HG03354 (cell line): Measurements from ENCODE around the gene IKBKE.

Experiments
- ATAC-seq: cut with Tn5 transposase; IDR thresholded peaks from one replicate; pipeline ENCODE4 v1.9.1; 2021; ENCODE audit warnings: mild to moderate bottlenecking; ENCODE audit not compliant: unreplicated experiment, poor library complexity, severe bottlenecking

Gene IKBKE

DNA sequence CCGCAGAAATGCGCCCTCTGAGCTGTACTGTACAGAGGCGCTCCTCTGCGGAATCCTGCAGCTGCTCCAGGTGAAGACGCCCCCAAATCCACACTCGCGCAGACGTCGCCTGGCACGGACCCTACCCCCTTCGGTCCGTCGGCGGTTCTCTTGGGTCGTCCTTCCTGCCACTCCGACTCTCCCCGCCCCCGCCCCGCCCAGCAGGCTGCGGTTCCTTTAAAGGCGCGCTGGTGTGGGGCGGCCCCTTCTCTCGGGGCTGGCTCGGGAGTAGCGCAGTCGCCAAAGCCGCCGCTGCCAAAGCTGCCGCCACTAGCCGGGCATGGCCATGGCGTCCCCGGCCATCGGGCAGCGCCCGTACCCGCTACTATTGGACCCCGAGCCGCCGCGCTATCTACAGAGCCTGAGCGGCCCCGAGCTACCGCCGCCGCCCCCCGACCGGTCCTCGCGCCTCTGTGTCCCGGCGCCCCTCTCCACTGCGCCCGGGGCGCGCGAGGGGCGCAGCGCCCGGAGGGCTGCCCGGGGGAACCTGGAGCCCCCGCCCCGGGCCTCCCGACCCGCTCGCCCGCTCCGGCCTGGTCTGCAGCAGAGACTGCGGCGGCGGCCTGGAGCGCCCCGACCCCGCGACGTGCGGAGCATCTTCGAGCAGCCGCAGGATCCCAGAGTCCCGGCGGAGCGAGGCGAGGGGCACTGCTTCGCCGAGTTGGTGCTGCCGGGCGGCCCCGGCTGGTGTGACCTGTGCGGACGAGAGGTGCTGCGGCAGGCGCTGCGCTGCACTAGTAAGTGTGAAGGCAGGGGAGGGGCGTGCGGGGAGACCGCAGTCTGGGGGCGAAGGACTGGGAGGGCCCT lies 37.2 kb downstream of the IKBKE start, which contains the start of gene RASSF5:
TSS of gene RASSF5 (plus strand) at position 248 of the 846 bp plus-strand sequence. CDS start at position 320, 72 bp downstream.
- peak; percentile 69 for ATAC-seq

DNA sequence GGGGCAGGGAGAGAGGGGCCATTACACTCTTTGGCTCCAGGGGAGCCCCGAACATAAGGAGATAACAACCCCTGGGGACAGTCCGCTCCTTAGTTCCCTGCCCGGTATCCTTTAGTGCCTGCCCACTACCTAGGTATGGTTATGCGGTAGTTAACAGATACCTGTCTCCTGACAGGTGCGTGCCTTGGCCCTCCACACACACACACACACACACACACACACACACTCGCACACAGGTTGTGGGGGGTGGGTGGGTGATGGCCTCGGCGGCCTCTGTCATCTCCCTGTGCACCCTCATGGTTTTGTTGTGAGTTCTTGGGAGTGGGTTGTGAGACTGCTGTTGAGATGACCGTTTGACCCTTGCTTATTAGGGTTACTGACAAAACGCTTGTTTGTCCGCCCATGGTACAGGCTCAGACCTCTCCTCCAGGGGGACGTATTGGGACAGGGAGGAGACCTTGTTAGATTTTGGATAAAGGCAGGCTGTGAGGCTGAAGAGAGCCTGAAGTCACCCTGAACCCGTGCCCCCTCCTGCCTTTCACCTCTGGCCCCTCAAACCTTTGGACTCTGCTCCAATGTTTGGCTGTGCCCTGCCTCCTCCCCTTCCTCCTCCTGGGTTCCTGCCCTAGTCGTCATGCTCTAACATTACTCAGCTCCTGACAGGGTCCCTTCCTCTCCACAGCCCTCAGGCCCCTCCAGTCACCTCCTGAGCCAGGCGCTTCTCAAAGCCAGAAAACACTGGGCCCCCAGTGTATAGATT lies 38.0 kb downstream of the IKBKE start:
- ATAC-seq, result no peak

DNA sequence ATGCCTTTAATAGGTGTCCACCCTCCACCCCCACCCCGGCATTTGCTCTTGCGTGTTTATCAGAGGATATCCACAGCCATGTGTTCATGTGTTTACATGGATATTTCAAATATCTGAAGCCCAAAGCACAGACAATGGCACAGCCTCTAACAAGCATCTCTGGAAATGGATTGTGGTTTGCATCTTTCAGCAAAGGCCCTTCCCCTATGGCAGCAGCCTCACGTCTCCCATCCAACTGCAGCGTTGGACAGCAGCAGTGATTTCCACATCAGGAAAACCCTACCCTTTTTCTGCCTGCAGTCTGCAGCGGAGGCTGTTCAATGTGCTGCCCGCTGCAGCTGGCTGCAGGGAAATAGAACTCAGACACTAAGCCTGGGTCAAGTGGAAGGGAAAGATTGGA lies 38.7 kb downstream of the IKBKE start:
- no peak for ATAC-seq

DNA sequence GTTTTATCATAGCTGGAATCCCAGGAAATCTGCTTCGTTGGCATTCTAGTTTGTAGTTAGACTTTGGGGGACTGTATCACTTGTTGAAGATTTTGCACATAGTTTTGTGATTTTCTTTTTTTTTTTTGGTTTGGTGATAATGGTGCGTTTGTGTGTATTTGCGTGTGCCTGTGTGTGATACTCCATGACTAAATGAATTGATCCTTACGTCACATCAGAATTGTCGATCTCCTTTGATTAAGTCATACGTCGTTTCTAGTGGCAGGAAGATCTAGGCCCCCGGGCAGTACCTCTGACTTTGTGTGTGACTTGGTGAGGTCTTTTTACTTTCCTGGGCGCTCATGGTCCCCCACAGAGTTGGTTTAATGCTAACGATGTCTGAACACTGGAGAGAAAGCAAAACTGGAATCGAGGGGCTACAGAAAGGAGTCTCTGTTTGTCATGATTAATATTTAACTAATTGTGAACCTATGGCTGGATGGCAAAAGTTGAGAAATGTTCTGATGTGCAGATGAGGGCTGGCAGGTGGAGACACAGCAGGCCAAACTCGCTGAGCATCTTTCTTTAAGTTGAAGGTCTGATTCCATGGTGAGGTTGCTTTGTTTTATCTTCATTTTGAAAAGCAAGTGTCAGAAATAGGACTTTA lies 39.5 kb downstream of the IKBKE start:
- no peak for ATAC-seq

DNA sequence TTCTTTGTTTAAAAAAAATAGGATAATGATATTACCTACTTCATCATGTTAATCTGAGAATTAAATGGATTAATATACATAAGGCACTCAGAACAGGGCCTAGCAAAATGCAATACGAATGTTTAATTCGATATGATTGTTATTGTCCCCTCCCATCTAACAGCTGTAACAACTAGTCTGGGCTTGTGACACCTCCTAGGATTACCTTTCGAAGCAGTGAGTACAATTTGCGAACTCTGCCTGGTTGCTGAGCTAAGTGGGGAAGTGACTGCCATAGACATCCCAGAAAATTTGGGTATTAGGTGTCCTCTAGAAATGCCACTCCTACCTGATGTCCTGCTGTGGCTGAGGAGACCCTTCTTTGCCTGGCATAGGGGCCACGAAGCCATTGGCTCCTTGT lies 40.1 kb downstream of the IKBKE start:
- no peak for ATAC-seq

DNA sequence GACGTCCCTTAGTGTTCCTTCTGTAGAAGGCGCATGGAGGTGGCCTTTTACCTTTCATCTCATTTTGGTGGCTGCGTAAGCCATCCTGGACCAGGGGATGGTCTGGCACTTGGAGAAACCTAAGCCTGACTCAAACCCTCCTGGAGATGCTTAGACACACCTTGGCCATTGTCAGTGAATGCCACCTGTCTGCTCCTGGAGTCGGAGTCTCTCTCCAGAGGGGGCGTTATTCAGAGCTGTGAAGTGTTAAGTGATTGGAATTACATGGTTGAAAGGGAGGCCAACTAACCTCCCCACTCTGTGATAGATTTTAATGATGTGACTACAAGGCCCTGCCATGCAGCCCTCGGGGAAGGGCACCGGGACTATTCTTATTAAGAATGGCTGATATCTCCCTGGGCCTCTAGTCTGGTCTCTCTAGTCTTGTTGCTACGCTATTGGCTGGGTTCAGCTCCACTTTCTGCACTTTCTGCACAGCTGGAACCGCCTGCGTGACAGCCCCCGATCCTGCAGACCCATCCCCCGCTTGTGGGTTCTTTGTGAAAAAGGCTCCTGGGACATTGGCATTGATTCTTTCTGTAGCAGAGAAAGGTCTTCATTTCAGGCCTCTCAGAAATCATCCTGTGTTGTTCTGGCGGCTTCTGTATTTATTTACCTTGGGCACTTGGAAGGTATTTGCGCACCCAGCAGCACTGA lies 41.2 kb downstream of the IKBKE start:
- no peak for ATAC-seq

DNA sequence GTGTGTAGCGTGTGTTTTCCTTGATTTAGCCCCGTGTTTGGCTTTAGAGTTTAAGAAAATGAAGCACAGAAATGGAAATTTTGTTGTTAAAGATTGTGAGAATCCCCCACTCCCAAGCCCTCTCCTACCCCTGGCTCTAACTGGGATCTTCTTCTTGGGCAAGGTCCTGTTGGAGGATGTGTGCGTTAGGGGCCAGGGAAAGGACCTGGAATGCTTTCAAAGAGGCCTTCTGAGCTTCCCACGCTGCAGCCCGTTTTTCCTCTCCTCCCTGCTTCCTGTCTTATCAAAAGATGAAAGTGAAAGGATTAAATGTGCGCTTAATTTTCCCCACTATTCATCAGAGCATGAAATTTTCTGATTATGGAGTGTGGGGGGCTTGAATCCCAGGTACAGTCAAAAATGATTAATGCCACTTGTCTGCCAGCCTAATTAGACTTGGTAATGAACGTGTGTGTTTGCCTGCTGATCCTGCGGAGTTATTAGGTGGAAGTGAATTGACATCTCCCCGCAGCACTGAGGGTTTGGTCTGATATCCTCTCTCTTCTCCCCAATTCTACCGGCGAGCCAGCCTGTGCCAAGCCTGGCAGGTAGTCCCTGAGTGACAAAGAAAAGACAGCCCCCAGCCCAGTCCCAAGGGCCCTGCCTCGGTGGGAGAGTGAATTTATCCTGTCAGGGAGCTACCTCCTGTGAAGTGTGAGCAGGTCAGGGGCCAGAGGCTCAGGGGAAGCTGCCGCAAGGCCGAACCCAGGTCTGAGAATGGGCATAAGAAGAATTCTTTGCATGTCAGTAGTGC lies 42.0 kb downstream of the IKBKE start:
- ATAC-seq, result no peak

DNA sequence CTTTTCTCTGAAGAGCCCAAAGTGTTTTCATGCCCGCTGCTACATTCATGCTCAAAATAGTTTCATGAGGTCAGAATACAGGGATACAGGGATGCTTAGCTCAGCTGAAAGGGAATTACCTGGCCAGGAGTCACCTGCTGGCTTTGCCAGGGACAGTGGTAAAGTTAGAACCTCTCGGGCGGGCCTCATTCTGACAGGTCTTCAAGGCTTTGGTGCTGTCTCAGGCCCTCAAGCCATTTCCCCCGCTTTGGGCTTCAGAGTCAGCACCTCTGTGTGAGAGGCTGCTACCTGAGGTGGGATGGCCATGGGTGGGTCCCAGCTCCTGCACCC lies 42.5 kb downstream of the IKBKE start:
- ATAC-seq, result no peak

DNA sequence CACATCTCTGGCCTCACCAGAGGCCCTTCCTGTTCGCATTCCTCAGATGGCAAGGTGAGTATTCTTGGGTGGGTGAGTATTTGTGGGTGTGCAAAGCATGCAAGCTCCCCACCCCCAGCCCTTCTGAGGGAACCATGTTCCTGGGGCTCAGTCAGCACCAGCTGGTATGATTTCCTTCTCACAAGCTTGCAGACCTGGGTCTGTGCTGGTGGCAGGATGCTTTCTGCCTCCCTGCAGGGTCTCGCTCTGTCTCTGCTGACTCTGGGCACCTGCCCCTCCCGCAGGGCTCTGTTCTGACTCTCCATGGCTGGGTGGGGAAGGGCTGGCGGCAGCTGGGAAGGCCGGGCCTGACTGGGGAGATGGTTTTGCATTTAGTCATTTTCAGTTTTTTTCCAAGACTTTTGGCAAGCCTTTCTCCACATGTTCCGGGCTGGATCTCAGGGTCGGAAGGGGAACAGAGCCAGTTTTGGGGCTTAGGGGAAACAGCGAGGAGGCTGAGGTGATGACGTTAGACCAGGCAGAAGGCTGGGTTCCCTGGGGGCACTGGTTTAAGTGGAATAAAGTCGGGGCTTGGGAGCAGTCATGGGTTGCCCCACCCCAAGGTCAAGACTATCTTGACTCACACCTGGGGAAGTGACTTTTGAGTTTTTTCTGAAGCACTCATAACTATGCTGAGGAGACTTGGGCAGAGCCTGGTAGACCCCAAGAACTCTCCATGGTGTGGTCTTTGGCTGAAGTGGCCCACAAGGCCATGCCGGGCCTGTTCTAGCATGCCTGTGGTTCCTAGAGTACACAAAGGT lies 43.2 kb downstream of the IKBKE start:
- ATAC-seq, result no peak

DNA sequence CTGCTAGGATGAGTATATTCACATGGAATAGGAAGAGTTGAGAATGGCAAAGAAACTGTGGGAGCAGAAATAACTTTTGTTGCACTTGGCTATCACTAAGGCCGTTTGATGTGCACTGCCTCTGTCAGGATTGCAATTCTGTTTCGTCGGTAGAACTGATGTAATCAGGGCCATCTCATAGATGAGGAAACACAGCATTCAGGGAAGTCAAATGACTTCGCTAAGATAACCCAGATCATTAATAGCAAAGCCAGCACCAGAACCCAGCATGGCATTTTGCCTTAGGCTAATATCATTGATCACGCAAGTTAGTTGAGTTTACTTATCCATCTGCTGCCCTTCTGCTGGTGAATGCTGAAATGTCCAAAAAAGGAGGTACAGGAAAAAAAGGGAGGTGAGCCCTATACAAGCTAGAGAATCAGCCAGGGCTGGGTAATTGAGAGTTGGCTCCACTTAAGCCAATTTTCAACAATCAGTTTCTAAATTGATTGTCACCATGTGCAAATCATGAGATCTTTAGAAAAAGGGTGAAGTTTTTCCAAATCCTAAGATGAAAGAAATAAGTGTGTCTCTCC lies 44.6 kb downstream of the IKBKE start:
- no peak for ATAC-seq

DNA sequence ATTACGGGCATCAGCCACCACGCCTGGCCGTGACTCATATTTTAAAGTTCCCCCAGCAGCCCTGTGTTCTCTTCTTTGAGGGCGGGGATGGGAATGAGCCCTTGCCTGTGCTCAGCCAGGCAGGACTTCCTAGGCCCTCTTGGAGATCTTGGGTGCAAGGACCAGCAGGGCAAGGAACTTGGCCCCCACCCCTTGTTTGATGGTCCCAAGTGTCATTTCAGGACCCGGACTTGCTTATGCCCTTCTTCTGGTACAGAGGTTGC lies 46.4 kb downstream of the IKBKE start:
- no peak for ATAC-seq

DNA sequence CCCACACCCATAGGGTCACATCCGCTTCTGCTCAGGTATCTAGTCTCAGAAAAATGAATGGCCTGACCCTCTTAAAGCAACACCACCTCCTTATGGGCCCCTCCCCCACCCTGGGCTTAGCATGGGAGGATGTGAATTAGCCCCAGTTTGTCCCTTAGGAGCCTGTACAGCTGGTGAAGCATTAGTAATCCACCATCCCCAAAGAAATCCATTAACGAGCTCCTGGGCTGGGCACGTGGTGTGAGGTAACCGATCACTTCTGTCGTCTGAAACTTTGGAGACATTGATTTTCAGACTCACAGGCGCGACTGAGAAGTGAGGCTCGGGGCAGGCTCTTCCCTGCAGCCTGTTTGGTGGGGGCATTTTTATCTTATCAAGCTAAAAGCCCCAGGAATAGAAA lies 47.5 kb downstream of the IKBKE start:
- ATAC-seq, result no peak

DNA sequence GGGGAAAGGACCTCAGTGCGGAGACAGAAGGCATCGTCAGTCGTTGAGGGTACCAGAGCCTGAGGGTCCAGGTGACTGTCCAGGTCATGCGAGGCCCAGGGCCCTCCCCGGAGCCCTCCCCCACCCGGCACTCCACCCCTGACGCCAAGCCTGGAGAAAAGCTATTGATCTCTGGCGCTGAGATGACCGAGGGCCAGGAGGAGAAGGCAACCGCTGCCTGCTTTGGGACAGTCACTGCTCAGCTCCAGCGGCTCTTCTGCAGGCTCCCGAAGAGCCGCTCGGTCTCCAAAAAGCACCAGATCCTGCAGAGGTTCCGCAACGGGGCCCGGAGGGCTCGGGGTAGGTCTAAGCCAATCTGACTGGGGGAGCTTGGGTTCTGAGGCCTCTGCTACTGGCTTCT lies 47.9 kb downstream of the IKBKE start:
- no peak for ATAC-seq

DNA sequence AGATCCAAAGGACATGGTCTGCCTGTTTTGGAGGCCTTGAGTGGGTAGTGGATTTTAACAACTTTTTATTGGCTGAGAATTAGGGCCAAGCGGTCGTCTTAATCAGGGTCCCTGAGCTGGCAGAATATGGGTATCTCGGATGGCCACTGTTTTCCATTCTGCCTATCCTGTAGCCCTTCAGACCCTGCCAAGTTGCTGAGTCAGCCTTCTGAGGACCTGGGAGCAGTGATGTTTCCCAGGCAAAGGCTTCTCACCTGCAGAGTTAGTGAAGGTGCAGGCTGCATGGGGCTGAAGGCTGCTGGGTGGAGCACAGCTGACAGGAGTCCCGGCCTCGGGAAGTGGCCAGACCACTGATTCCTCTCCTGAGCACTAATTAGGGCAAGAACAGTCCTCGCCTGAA lies 48.5 kb downstream of the IKBKE start:
- ATAC-seq, result no peak

DNA sequence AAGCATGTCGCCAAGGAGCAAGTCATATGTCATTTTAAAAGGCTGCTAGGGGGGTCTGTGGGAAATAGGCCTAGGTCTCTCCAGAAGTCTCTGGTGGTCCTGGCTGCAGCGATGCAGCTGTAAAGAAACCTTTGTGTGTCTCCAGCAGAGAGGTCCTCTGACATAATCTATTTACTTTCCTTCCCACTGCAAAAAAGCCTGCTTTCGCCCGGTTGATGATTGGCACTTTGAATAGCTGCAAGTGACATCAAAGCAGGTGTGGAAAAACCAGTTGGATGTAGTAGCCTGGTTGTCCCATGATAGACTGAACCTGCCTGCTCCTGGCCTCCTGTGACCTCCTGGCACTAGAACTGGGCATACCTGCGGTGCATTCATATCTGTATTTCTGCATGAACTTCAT lies 50.9 kb downstream of the IKBKE start:
- no peak for ATAC-seq

DNA sequence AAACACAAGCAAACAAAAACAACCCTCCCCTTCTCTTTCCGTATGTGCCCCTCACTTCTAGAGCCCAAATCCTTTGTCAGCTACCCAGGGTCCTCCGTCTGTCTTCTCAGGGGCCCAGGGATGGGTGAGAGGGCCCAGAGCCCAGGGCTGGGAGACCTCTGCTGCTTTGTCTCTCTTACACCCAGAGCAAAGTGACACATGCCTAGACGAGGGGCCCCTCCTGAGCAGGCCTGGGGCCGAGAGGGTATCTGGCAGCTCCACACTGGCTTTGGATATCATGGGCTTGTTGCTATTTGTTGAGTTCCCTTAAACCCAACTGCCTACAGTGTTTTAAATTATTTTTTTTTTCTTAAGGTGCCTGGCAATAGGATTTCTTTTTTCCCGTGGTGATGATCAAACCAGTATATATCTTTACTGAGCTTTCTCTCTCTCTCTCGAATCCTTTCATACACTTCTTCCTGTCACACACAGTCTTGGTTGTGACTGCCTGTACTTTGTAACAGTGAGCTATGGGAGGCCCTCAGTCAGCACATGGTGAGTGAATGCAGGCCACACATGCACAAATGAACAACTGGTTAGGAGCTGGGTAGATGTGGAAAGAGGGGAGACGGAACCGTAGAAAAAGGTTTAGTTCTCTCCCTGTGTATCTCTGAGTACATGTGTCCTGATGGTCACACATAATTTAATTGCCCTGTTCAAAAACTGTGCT lies 51.6 kb downstream of the IKBKE start:
- ATAC-seq, result no peak

DNA sequence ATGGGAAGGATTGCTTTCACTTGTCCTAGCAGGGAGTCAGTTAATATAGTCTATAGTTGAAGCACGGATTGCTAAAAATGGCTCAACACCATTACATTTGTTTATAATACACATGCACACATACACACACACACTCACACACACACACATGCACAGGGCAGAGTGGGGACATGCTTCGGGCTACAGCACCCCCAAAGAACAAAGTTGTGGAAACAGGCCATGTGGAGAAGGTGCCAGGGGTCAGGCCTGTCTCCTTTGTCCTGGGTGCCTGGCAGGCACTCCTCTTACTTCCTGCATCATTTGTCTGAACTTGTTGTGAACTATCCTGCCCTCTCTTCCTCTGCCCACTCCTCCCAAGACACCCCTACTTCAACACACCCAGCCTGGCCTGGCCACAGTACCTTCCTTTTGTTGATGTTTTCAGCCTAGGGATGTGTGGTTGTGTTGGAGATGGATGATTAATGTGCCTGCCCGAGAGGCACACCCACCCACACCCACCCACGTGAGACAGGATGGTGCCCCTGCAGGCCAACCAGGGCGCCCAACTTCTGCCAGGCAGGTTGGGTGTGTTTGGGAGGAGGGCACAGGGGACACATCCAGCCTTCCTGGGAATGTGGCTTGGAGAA lies 54.6 kb downstream of the IKBKE start:
- ATAC-seq, result no peak
